ENCODE data around the gene ADAMTS13. TPM values are rescaled to one million over a fixed set of nuclear protein-coding genes. Genes with fewer than 3 reads are reported as not detected.

The ADAMTS13 gene
- total RNA-seq, 1 donor from 2014 or later, result 9.1 TPM

GRCh38 chr9:133493845-133494540 lies 71.8 kb downstream of the ADAMTS13 start:
- H3K4me1 Mint-ChIP-seq (ENCODE audit: unreplicated experiment), result peaks cover 7% of the 10 kb centered on the region
- no peak overlapping the region for H3K27ac Mint-ChIP-seq (ENCODE audit: unreplicated experiment)
- DNase-seq (ENCODE audit: low spot score), result no peak
- peaks cover 8% of the 10 kb centered on the region for H3K27me3 Mint-ChIP-seq (ENCODE audit: unreplicated experiment)
- no peak overlapping the region for H3K4me3 Mint-ChIP-seq (ENCODE audit: unreplicated experiment)
- TF ChIP-seq CTCF (IDR thresholded peaks at IDR 0.05; ENCODE audit: unreplicated experiment), result no peak
- H3K9me3 Mint-ChIP-seq (ENCODE audit: unreplicated experiment), result no peaks in the 10 kb centered on the region
- peaks cover 4% of the 10 kb centered on the region for H3K36me3 Mint-ChIP-seq (ENCODE audit: low read depth, unreplicated experiment)

- no peaks in the 10 kb centered on the region for H3K36me3 Mint-ChIP-seq (ENCODE audit: low read depth, unreplicated experiment)
These were observed 72.6 kb downstream of the ADAMTS13 start for GRCh38 chr9:133494636-133495326.

GRCh38 chr9:133495327-133496293 lies 73.4 kb downstream of the ADAMTS13 start:
- Mint-ChIP-seq H3K27me3 (ENCODE audit: unreplicated experiment) (peaks cover 8% of the 10 kb centered on the region), H3K4me3 (ENCODE audit: unreplicated experiment) (no peak overlapping the region), H3K27ac (ENCODE audit: unreplicated experiment) (no peak overlapping the region), H3K9me3 (ENCODE audit: unreplicated experiment) (no peaks in the 10 kb centered on the region), H3K36me3 (ENCODE audit: low read depth, unreplicated experiment) (no peaks in the 10 kb centered on the region), H3K4me1 (ENCODE audit: unreplicated experiment) (peaks cover 4% of the 10 kb centered on the region)
- DNase-seq (ENCODE audit: low spot score), result no peak
- no peak for TF ChIP-seq CTCF (IDR thresholded peaks at IDR 0.05; ENCODE audit: unreplicated experiment)

More at GRCh38 chr9:133494636-133495326, 72.6 kb downstream of the ADAMTS13 start:
- Mint-ChIP-seq H3K4me1 (ENCODE audit: unreplicated experiment) (peaks cover 4% of the 10 kb centered on the region), H3K27me3 (ENCODE audit: unreplicated experiment) (peaks cover 8% of the 10 kb centered on the region), H3K4me3 (ENCODE audit: unreplicated experiment) (no peak overlapping the region), H3K27ac (ENCODE audit: unreplicated experiment) (no peak overlapping the region), H3K9me3 (ENCODE audit: unreplicated experiment) (no peaks in the 10 kb centered on the region)
- TF ChIP-seq CTCF (IDR thresholded peaks at IDR 0.05; ENCODE audit: unreplicated experiment), result no peak
- no peak for DNase-seq (ENCODE audit: low spot score)

- peaks cover 4% of the 10 kb centered on the region for H3K4me1 Mint-ChIP-seq (ENCODE audit: unreplicated experiment)
- no peak for DNase-seq (ENCODE audit: low spot score)
- TF ChIP-seq CTCF (IDR thresholded peaks at IDR 0.05; ENCODE audit: unreplicated experiment), result no peak
- no peak overlapping the region for H3K27ac Mint-ChIP-seq (ENCODE audit: unreplicated experiment)
- H3K9me3 Mint-ChIP-seq (ENCODE audit: unreplicated experiment), result no peaks in the 10 kb centered on the region
- peaks cover 11% of the 10 kb centered on the region for H3K27me3 Mint-ChIP-seq (ENCODE audit: unreplicated experiment)
- no peaks in the 10 kb centered on the region for H3K36me3 Mint-ChIP-seq (ENCODE audit: low read depth, unreplicated experiment)
- no peak overlapping the region for H3K4me3 Mint-ChIP-seq (ENCODE audit: unreplicated experiment)
These were observed 75.0 kb downstream of the ADAMTS13 start for GRCh38 chr9:133496861-133497842.

Data from endothelial cell (in vitro differentiated cells).